Epithelial cell of prostate (primary cell): ENCODE measurements around the gene MARVELD3.
"Not testable (repeated sequence)": the region's sequence is repeated elsewhere in the genome, so short reads cannot be mapped to it uniquely, and the experiment has no call there.

ENCODE experiments used
- DNase-seq: peaks from one replicate; pipeline ENCODE4 v3.0.0-alpha.2; 2011; ENCODE audit warnings: low read depth, low spot score
- H3K27ac ChIP-seq: fragments of 450-650 bp; 2 replicates; pipeline ENCODE4 v1.5.1; 2017; ENCODE audit warnings: mild to moderate bottlenecking

MARVELD3 gene

DNA sequence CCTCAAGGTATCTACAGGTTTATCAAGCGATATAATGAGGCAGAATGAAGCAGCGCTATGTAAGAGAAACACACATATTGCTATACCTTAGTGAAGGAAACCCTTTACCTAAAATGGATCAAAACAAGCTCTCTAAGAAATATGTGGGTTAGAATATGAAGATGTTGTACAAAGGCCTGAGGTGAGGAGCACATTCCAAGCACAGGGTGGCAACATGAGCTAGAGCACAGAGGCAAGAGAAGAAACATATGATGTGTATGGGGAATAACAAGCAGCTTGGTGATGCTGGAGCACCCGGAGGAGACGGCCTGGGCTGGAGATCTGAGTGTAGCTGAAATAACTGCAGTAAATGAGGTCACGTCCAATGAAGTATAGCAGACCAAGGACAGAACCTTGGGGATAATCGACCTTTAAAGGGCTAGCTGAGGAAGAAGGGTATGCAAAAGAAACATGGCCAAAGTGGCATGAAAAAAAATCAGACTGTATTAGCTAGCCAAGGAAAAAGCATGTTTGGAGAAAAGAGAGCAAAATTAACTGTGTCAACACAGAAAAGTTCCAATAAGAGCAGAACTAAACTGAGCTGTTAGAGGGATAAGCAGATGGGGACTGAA is 44.0 kb downstream of the MARVELD3 start:
- DNase-seq = no peak

DNA sequence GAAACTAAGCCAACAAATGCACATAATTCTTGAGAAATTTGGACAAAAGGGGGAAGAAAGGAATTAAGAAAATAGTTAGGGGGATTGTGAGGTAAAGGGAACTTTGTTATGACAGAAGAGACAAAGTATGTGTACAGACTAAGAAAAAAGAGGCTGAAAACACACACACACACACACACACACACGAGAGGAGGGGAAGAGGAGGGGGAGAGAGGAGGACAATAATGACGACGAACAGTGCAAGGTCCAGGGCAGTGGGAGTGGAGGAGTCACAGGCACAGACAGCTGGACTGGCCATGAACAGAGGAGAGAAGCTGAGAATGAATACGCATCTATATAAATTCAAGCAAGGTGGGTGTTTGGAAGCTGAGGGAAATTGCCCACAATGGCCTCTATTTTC is 44.6 kb downstream of the MARVELD3 start:
- H3K27ac ChIP-seq = no peak overlapping the region
- no peak for DNase-seq

More for the DNA sequence above, 44.0 kb downstream of the MARVELD3 start:
- H3K27ac ChIP-seq = no peak overlapping the region

- no peak overlapping the region for H3K27ac ChIP-seq
- no peak for DNase-seq
Observed at GRCh38 chr16:71671165-71671564, 45.2 kb downstream of the MARVELD3 start.

DNA sequence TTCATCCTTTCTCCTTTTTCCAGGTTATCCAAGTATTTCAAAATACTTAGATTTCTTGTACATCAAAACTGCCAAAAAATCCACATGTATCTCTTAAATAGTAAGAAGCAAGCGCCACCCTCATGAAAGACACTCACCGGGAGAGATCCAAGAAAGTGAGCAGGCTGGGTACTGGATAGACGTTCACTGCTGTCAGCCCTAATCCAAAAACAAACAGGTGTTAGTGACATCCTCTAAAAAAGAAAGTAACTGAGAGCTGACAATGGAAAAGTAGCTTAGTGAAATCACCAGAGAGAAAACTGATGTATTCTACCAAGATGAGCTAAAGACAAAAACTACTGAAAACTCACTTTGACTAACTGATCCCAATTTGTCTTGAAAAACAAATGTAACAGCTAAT is 46.1 kb downstream of the MARVELD3 start:
- no peak overlapping the region for H3K27ac ChIP-seq
- DNase-seq = no peak

DNA sequence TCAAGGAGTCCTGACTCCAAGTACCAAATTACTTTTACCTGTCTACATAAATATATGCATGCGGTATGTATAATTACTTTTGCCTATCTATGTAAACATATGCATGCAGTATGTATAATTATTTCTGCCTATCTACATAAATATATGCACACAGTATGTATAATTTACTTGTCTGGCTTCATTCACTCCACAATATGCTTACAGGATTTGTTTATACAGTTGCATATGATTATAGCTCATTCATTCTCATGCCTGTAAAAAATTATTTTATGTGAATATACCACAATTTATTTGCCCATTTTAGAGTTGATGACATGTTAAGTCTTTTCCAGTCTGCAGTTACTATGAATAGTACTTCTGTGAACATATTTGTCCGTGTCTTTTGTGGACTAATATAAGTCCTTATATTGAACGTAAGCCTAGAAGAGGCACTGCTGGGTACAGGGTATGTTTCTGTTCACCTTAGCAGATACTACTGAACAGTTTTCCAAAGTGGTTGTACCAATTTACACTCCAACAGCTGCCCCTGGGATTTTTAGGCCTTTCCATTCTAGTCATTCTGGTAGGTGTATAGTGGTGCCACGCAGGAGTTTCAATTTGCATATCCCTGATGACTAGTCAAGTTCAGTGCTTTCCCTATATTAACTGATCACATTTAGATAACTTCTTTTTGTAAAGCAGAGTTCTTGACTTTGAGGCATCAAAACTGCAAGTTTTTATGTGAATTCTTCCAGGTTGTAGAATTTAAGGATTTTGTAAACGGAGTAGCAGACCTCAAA is 47.0 kb downstream of the MARVELD3 start:
- DNase-seq = no peak
- H3K27ac ChIP-seq = no peak overlapping the region

DNA sequence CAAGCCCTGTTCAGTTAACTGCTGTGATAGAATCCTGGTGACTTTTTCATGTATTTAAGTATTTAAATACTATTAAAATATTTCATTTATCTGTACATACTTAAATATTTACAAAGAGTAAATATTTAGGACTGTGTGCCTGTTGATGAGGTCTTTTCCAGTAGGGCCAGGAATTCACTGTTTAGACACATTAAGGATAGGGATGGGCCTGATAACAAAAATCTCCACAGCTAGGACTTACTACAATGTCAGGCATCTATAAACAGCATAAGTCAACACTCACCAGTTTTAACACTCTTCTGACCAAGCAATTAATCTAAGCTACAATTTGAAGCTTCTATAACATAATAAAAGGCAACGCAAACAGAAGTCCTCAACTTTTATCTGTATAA is 47.6 kb downstream of the MARVELD3 start:
- H3K27ac ChIP-seq = no peak overlapping the region
- DNase-seq = no peak

GRCh38 chr16:71674229-71674628 is 48.2 kb downstream of the MARVELD3 start:
- no peak for DNase-seq
- H3K27ac ChIP-seq = no peak overlapping the region

DNA sequence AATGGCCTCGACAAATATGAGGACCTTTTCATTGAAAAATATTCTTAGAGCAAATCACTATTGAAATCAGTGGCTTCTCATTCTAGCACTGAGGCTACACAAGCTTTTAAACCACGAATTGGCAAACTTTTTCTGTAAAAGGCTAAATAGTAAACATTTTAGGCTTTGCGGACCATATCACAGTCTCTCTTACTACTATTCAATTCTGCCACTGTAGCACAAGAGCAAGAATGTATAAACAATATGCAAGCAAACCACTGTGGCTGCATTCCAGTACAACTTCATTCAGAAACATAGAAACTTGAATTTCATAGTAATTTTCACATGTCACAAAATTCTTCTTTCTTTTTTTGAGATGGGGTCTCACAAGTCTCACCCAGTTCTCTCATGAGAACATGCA is 49.4 kb downstream of the MARVELD3 start:
- DNase-seq = no peak
- H3K27ac ChIP-seq = no peak overlapping the region

GRCh38 chr16:71676236-71676635 is 50.3 kb downstream of the MARVELD3 start:
- no peak overlapping the region for H3K27ac ChIP-seq
- no peak for DNase-seq

GRCh38 chr16:71681360-71681759 is 55.4 kb downstream of the MARVELD3 start:
- DNase-seq = no peak

GRCh38 chr16:71684280-71684679 is 58.3 kb downstream of the MARVELD3 start:
- H3K27ac ChIP-seq, DNase-seq: not testable (repeated sequence)

More at GRCh38 chr16:71681360-71681759, 55.4 kb downstream of the MARVELD3 start:
- H3K27ac ChIP-seq = no peak overlapping the region
